HG03066 (cell line): ENCODE results near the gene CCBE1.
A peak's percentile ranks its signal among the peaks of the same experiment; 100 is the strongest.
"Not testable (repeated sequence)": the region's sequence is repeated elsewhere in the genome, so short reads cannot be mapped to it uniquely, and the experiment has no call there.

Source experiments
- ATAC-seq: cut with Tn5 transposase; IDR thresholded peaks from one replicate; pipeline ENCODE4 v1.9.1; 2021; ENCODE audit warnings: low read depth; ENCODE audit not compliant: unreplicated experiment

Gene CCBE1

GRCh38 chr18:59715966-59716369 is 18.7 kb upstream of the CCBE1 start:
- no peak for ATAC-seq

GRCh38 chr18:59715445-59715844 is 18.2 kb upstream of the CCBE1 start:
- ATAC-seq, result no peak

GRCh38 chr18:59714096-59714495 is 16.9 kb upstream of the CCBE1 start:
- not testable (repeated sequence) for ATAC-seq

- ATAC-seq, result no peak
Measured at GRCh38 chr18:59712311-59712710, 15.1 kb upstream of the CCBE1 start.

- ATAC-seq, result no peak
Measured at GRCh38 chr18:59708988-59709387, 11.8 kb upstream of the CCBE1 start.

- no peak for ATAC-seq
Measured at GRCh38 chr18:59707306-59707705, 10.1 kb upstream of the CCBE1 start.

- no peak for ATAC-seq
Measured at GRCh38 chr18:59706499-59706898, 9.3 kb upstream of the CCBE1 start.

GRCh38 chr18:59705145-59705544 is 7.9 kb upstream of the CCBE1 start:
- ATAC-seq, result no peak

GRCh38 chr18:59704146-59704545 is 6.9 kb upstream of the CCBE1 start:
- no peak for ATAC-seq

- no peak for ATAC-seq
Measured at GRCh38 chr18:59701272-59701671, 4.0 kb upstream of the CCBE1 start.

GRCh38 chr18:59700535-59700967 is 3.3 kb upstream of the CCBE1 start:
- ATAC-seq, result no peak

- ATAC-seq, result no peak
Measured at GRCh38 chr18:59699750-59700534, 2.7 kb upstream of the CCBE1 start.

- no peak for ATAC-seq
Measured at GRCh38 chr18:59699061-59699460, 1.8 kb upstream of the CCBE1 start.

- ATAC-seq, result peak; percentile 33
Measured at GRCh38 chr18:59696311-59697235, 650 bp downstream of the CCBE1 start.

- no peak for ATAC-seq
Measured at GRCh38 chr18:59695551-59695950, 1.7 kb downstream of the CCBE1 start.

GRCh38 chr18:59694824-59695223 is 2.4 kb downstream of the CCBE1 start:
- ATAC-seq, result no peak

- no peak for ATAC-seq
Measured at GRCh38 chr18:59691996-59692395, 5.2 kb downstream of the CCBE1 start.

GRCh38 chr18:59690996-59691395 is 6.2 kb downstream of the CCBE1 start:
- no peak for ATAC-seq

GRCh38 chr18:59690186-59690982 is 6.8 kb downstream of the CCBE1 start:
- ATAC-seq, result no peak

- no peak for ATAC-seq
Measured at GRCh38 chr18:59689756-59690155, 7.5 kb downstream of the CCBE1 start.

- ATAC-seq, result no peak
Measured at GRCh38 chr18:59686260-59686659, 11.0 kb downstream of the CCBE1 start.
